Mucosa of descending colon (tissue), 3 donors: Measurements from ENCODE around the gene DLG2. TPM values are rescaled to one million over a fixed set of nuclear protein-coding genes. Genes with fewer than 3 reads are reported as not detected.
"Not testable (repeated sequence)": the region's sequence is repeated elsewhere in the genome, so short reads cannot be mapped to it uniquely, and the experiment has no call there.

Experiments
- ATAC-seq: fragments of 200-7000 bp; cut with Tn5 transposase; one replicate; pipeline ENCODE4 v1.9.1; 2020; ENCODE audit warnings: mild to moderate bottlenecking, moderate library complexity
- DNase-seq, 3 donors: peaks; one replicate each; pipeline ENCODE4 v3.0.0-alpha.2; 2020
- H3K36me3 ChIP-seq: fragments of 200-600 bp; one replicate; pipeline ENCODE4 v1.8.0; 2021; ENCODE audit warnings: low read depth, mild to moderate bottlenecking
- H3K4me1 ChIP-seq: fragments of 200-600 bp; one replicate; pipeline ENCODE4 v1.8.0; 2021; ENCODE audit warnings: low read depth, mild to moderate bottlenecking
- H3K4me3 ChIP-seq: fragments of 200-600 bp; one replicate; pipeline ENCODE4 v1.8.0; 2021; ENCODE audit warnings: mild to moderate bottlenecking
- H3K9me3 ChIP-seq: fragments of 200-600 bp; one replicate; pipeline ENCODE4 v1.8.0; 2021; ENCODE audit warnings: mild to moderate bottlenecking
- intact Hi-C, 2 donors: fragments of 100-400 bp; cut with DNase I in 1 of 2; cut with micrococcal nuclease in 1 of 2; formaldehyde crosslinking; loops; one replicate each; pipeline versions ENCODE4 v1.11.0 to v1.11.1; 2022; cut with DNase I, micrococcal nuclease
- total RNA-seq, 3 donors: library from RNA; stranded (reverse); fragmentation: NEBNext Ultra II Directional in 2 of 3; extraction: Animal tissue kit (Norgen Biotek cat#: 25700) in 2 of 3; gene quantifications; one replicate each; pipeline versions ENCODE4 v1.2.1 to v1.2.4, GENCODE V29; 2021 to 2023
- TF ChIP-seq, protein P1 (sequence below): fragments of 200-600 bp; IDR thresholded peaks from one replicate; pipeline ENCODE4 v1.8.0; 2022; ENCODE audit warnings: antibody characterized with exemption, mild to moderate bottlenecking
- donor health status: DM: no; HTN: no; CAD: no; lungs with moderate emphysema.
- donor health status: DM: no; HTN: no; CAD: no.
- donor health status: DM: no; HTN: yes; CAD: no.

Gene DLG2
- total RNA-seq, 3 donors from 2014 or later, result 2.1 to 11.1 (median 2.4) TPM

DNA sequence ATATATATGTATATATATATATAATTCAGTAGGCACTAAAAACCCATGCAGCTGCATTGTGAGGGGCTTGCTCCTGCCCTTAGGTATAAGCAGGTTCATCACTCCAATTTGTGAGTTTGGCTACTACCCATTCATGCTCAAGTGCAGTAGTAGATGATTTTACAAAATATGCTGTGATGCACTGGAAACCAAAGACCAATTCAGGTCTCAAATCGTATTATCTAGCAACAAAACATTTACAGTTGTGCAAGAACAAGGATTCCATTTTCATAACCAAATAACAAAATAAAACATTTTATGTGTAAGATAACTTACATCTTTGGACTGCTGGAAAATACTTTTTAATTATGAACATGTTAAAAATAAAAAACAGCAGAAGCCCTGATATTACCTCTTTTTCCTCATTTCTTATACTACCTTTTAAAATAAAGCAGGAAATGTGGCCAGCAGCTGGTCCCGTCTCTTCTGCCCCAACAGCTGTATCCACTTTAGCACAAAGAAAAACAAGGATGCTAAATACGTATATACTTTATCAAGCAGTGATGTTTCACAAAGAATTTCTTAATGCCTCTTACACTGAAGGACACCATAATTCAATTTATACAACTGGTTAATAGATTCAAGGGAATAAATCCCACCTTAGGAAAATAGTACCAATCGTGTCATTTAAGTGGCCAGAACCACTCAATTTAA is 35.0 kb upstream of the DLG2 start:
- Histone ChIP-seq H3K4me3 (no peak overlapping the region), H3K9me3 (no peaks in the 10 kb centered on the region), H3K4me1 (peaks cover 42% of the 10 kb centered on the region), H3K36me3 (no peaks in the 10 kb centered on the region)
- TF ChIP-seq, protein P1, sequence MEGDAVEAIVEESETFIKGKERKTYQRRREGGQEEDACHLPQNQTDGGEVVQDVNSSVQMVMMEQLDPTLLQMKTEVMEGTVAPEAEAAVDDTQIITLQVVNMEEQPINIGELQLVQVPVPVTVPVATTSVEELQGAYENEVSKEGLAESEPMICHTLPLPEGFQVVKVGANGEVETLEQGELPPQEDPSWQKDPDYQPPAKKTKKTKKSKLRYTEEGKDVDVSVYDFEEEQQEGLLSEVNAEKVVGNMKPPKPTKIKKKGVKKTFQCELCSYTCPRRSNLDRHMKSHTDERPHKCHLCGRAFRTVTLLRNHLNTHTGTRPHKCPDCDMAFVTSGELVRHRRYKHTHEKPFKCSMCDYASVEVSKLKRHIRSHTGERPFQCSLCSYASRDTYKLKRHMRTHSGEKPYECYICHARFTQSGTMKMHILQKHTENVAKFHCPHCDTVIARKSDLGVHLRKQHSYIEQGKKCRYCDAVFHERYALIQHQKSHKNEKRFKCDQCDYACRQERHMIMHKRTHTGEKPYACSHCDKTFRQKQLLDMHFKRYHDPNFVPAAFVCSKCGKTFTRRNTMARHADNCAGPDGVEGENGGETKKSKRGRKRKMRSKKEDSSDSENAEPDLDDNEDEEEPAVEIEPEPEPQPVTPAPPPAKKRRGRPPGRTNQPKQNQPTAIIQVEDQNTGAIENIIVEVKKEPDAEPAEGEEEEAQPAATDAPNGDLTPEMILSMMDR, result no peak
- ATAC-seq (no peak), DNase-seq (no peak)
- intact Hi-C loops, result no loop called here

- no peak for ATAC-seq
- H3K9me3 ChIP-seq, result no peaks in the 10 kb centered on the region
- DNase-seq, result no peak
- TF ChIP-seq, protein P1, result no peak
- no peaks in the 10 kb centered on the region for H3K36me3 ChIP-seq
- no peak overlapping the region for H3K4me3 ChIP-seq
- H3K4me1 ChIP-seq, result peaks cover 33% of the 10 kb centered on the region
- intact Hi-C loops, result no loop called here
Observed at GRCh38 chr11:85658180-85658579, 31.0 kb upstream of the DLG2 start.

DNA sequence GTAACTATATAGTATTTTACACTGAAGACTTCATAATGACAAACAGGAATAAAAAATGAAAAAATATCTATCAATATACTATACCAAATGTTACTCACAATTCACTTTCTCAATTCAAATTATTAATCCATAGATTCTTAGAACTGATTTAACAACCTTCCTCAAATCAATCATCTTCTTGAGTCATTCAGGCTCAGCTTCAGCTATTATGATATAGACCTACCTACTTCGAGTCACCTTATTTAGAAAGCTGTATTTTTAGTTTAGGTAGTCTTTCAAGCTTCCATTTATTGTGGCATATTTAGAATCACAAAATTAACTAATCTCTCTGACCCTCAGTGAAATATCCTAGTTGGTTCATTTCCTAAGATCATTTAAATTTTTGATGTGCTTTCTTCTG is 29.6 kb upstream of the DLG2 start:
- no peaks in the 10 kb centered on the region for H3K36me3 ChIP-seq
- DNase-seq (no peak), ATAC-seq (no peak)
- intact Hi-C loops, result no loop called here
- peaks cover 25% of the 10 kb centered on the region for H3K4me1 ChIP-seq
- TF ChIP-seq, protein P1, result no peak
- H3K4me3 ChIP-seq, result no peak overlapping the region
- H3K9me3 ChIP-seq, result no peaks in the 10 kb centered on the region

- H3K9me3 ChIP-seq, DNase-seq, H3K36me3 ChIP-seq, ATAC-seq, H3K4me1 ChIP-seq, H3K4me3 ChIP-seq, intact Hi-C loops: not testable (repeated sequence)
Observed at GRCh38 chr11:85654343-85654742, 27.2 kb upstream of the DLG2 start.

DNA sequence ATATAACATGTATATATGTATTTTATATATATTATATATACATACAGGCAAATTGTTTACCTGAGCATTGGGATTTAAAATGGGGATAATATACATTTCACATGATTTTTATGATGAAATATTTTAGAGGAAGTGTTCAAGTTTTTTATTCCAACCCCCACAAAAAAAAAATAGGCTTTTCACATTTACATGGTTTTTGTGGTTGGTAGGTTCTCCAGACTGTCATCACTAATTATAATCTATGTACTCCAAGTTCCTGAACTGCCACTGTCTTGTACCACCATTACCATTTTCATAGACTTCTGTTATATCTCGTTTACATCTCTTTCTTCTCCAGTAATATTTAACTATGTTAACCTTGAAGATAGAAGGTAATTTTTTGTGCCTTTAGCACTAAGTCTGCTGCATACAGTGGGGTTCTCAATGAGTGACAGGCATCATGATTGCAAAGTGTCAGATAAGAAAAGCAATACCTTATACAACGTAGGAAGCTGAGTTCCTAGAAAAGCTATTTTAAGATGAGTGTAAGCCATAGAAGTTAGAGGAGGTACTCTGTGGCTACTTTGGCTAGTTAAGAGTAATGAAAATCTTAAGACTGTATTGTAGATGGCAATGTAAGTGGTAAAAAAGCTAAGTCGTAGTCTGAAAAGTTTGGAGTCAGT is 25.8 kb upstream of the DLG2 start:
- Histone ChIP-seq H3K4me1 (peaks cover 11% of the 10 kb centered on the region), H3K4me3 (no peak overlapping the region), H3K9me3 (no peaks in the 10 kb centered on the region), H3K36me3 (no peaks in the 10 kb centered on the region)
- DNase-seq (no peak), ATAC-seq (no peak)
- intact Hi-C loops, result no loop called here
- TF ChIP-seq, protein P1, result no peak

- TF ChIP-seq, protein P1, result no peak
- no peaks in the 10 kb centered on the region for H3K9me3 ChIP-seq
- ATAC-seq (no peak), DNase-seq (no peak)
- no peaks in the 10 kb centered on the region for H3K36me3 ChIP-seq
- H3K4me3 ChIP-seq, result no peak overlapping the region
- H3K4me1 ChIP-seq, result peaks cover 17% of the 10 kb centered on the region
- intact Hi-C loops, result no loop called here
Observed at GRCh38 chr11:85651118-85651517, 24.0 kb upstream of the DLG2 start.
